Brain pericyte (primary cell): ENCODE measurements around the gene CFAP251.
A peak's percentile ranks its signal among the peaks of the same experiment; 100 is the strongest.

Source experiments
- DNase-seq: peaks from one replicate; pipeline ENCODE4 v3.0.0-alpha.2; 2012; ENCODE audit warnings: low read depth, low spot score

The CFAP251 gene

DNA sequence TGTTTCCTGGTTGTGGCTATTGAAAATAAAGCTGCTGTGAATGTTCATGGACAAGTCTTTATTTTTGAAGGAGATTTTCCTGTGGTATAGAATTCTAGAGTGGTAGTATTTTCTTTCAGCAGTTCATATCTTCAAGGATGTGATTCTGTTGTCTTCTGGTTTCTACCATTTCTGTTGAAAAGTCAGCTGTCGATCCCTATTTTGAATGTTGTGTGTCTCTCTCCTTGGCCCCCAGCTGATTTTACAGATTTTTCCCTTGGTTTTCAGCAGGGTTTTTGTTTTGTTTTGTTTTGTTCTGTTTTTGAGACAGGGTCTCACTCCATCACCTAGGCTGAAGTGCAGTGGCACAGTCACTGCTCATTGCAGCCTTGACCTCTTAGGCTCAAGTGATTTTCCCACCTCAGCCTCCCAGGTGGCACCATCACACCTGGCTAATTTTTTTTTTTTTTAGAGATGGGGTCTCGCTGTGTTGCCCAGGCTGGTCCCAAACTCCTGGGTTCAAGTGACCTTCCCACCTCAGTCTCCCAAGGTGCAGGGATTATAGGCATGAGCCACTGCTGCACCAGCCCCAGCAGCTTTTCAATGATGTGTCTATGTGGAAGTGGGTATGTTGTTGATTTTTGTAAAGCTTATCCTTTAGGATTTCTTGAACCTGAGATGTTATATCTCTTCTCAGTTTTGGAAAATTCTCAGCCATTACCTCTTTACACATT lies 28.1 kb downstream of the CFAP251 start:
- no peak for DNase-seq

DNA sequence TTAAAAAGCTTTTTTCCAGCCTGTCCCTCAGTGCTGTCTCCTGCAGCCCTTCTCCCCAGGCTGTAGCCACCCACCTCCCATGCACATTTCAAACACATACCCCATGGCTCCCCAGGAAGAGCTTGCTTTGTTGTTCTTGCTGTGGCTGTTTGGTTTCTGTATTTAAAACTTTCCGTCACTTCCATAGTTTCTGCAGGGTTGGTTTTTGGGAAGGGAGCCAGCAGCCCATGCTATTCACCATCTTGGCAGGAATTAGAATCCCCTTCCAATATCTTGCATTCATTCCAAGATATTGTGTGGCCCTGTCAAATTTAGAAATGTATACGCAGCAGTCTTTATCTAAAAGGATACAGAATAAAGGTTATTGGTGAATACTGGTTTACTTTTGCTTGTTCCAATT lies 29.6 kb downstream of the CFAP251 start:
- DNase-seq: no peak

DNA sequence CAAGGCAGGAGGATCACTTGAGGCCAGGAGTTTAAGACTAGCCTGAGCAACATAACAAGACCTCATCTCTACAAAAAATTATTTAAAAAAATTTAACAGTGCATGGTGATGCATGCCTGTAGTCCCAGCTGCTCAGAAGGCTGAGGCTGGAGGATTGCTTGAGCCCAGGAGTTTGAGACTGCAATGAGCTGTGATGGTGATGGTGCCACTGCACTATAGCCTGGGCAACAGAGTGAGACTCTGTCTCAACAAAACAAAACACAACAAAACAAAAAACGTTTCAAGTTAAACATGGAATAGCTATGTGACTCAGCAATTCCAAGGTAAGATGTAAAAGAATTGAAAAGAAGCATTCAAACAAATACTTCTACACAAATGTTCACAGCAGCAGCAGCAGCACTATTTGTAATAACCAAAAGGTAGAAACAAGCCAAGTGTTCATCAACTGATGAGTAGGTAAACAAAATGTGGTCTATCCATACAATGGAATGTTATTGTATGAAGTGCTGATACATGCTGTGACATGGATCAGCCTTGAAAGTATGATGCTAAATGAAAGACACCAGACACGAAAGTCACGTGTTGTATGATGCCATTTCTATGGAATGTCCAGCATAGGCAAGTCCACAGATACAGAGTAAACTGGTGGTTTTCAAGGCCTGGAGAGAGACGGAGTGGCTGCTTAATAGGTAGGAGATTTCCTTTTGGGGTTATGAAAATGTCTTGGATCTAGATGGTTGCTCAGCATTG lies 31.4 kb downstream of the CFAP251 start:
- DNase-seq: peak; percentile 53

DNA sequence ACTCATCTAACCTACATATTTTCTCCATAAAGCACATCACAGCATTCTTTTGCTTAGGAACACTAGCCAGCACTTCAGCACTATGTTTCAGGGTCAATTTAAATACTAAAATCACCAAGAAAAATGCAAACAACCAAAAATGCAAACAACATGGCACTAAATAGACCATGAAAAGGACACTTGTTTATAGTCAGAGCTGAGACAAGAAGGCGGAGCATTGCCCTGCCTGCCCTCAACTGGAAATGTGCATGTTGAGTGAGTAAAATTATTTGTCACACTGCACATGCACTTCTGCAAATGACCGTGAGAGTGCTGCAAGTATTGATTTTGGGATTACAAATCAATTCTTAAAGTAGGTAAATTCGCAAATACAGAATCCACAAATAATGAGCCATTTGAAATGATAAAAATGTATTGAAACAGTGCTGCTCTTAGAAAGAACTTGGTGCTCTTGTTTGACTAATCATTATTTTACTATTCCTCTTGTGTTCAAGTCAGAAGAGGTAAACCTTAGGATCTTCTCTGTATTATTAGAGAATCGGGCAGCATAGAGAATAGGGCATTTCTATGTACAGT lies 34.8 kb downstream of the CFAP251 start:
- no peak for DNase-seq

DNA sequence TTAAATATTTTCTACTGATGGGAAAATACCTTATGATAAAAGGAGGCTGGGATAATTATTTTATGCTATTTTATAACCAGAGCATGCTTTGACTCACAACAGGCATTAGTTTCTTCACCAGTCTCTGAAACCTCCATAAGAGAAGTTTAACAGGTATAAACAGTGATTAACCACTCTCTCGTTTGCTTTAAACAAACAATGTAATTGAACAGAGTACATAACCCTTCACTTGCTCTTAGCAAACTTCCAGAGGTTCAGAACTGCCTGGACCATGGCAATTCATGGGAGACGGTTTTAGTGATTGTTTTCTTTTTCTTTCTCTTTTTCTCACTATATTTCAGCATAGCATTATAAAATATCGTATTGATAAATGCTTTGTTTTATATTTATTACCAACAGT lies 35.3 kb downstream of the CFAP251 start:
- DNase-seq: no peak

DNA sequence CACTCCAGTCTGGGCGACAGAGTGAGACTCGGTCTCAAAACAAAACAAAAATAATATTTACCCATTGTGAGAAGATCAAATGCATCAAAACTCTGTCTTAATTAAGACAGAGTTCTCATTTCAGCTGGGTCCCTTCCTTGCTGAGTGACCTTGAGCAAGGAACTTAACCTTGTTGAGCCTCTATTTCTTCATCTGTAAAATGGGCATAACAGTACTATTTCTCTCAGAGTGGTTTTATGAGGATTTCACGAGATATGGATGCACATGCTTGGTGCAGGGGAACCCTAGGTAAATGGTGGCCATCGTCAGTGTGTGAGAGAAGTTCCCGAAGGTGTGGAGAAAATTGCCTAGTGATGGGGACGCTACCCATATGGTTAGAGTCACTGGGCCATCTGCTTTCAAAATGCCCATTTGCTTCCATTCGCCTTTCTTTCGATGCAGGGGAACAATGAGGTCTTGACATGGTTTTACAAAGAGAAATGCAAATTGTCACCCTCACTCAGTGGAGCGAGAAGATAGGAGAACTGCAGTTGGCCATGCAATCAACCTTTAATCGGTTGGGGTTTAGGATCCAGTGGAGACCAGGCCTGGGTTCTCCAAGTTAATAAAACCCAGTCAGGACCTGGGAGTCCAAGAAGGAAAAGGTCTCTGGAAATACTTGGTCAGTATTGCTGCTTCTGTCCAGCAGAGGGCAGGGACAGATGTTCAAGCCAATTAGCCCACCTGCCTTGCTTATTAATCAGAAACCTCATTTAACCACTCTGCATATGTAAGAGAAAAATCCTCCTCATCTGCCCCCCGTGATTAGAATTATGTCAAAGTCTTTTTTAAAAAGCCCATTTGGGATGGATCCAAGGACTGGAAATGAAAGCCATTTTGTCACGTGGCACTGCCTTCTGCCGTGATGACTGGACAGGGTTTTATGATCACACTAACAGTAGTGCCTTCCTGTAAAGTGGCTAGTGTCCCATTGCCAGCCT lies 37.2 kb downstream of the CFAP251 start:
- no peak for DNase-seq

DNA sequence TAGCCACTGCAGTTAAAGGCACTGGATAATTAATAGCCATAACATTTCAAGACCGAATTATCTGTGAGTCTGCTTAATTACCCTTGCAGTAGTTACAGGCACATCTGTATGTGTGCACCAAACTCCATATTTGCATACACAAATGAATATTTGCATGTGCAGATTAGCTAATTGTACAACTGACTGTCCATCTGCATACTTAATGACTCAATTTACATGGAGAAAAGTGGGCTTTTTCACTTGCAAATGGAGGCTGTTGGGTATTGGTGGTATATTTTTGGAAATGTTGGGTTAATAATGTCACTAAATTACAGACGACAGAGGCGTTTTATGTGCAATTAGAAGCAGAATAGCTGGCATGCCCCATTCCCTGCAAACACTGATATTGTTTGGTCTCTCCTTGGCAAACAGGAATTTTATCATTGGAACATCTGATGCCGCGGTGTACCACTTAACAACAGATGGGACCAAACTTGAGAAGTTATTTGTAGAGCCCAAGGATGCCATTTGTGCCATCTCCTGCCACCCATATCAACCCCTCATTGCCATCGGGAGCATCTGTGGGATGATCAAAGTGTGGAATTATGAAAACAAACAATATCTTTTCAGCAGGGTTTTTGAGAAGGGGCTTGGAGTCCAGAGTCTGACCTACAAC lies 39.6 kb downstream of the CFAP251 start:
- no peak for DNase-seq

DNA sequence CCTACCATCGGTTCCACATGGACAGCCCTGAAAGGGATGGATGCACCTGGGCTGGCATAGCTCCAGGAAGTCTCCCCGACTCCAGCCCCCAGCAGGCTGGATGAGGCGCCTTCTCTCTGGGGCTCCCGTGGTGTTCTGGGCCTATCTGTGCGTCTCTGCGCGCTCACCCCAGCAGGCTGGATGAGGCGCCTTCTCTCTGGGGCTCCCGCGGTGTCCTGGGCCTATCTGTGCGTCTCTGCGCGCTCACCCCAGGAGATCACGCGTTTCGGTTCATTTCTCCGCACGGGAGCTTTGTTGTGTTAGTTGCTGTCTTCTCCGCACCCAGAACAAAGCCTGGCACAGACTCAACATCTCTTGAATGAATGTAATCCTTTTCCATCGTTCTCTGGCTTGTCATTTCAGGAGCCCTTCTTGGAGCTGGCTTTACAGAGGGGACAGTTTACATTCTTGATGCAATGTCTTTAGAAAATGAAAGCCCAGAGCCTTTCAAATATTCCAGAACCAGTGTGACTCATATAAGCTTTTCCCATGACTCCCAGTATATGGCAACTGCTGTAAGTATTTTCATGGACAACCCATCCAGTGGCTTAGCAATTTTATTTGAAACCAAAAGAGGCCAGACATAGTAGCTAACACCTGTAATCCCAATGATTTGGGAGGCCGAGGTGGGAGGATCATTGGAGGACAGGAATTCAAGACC lies 40.3 kb downstream of the CFAP251 start:
- DNase-seq: no peak

DNA sequence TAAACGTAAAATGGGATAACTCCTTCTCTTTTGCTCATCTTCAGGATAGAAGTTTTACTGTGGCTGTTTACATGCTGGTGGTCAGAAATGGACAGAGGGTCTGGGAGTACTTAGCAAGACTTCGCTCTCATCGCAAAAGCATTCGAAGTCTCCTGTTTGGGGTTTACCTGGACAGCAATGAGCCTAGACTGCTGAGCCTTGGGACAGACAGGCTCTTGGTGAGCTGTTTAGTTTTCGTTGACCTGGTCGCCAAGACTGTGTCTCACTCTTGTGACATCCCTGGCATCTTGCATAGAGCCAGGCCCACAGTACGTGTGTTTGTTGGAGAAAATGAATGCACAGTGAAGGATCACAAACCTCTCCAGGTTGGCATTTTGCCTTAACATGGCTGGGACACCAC lies 42.1 kb downstream of the CFAP251 start:
- DNase-seq: no peak

DNA sequence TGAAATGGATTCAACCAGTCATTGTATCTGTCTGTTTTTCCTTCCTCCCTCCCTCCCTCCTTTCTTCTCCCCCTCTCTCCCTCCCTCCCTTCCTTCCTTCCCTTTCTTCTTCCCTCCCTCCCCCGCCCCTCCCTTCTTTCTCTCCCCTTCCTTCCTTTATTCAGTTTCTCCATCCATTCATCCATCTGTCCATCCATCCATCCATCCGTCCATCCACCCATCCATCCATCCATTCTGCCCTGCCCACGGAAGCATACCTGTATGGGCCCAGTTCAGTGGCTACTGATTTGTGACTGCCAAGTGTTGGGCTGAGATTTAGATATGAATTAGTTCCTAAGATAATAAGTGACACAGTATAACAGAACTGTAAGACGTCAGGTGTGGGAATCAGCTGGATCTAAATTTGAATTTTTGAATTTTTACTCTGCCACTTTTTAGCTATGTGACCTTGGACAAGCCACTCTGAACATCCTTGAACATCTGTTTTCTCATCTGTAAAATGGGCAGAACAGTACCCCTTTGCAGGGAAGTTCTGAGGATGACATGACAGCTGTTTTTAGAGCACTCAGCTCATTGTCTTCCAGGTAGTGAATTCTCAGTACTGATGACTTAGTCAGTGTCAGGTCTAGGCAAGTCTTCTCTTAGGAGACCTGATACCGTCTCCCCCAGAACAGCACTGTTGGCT lies 42.9 kb downstream of the CFAP251 start:
- DNase-seq: no peak

DNA sequence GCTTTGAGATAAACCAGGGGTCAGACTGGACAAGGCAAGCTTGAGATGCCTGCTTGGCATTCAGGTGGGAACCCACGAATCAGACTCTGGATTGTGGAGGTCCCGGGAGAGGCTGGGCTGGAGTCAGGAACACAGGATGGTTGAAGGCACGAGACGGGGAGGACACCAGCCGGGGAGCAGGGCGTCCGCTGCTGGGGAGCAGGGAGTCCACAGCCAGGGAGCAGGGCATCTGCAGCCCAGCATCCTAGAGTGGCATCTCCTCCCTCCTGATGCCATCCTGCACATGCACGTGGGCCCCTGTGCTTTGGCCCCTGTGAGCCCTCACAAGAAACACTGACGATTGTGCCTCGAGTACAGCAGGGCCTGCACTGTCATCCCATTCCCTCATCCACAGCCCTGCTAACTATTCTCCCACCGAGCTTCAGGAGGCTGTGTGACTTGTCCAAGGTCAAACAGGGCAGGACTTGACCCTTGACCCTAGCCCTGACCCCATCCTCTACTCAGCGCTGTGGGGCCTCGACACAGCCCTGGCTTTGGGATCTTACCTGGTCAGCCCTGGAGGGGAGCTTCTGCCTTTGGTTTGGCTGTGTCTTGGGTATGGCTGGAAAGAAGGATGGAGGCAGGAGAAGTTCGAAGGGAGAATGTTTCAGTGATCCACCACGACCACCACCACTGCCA lies 45.1 kb downstream of the CFAP251 start:
- no peak for DNase-seq

DNA sequence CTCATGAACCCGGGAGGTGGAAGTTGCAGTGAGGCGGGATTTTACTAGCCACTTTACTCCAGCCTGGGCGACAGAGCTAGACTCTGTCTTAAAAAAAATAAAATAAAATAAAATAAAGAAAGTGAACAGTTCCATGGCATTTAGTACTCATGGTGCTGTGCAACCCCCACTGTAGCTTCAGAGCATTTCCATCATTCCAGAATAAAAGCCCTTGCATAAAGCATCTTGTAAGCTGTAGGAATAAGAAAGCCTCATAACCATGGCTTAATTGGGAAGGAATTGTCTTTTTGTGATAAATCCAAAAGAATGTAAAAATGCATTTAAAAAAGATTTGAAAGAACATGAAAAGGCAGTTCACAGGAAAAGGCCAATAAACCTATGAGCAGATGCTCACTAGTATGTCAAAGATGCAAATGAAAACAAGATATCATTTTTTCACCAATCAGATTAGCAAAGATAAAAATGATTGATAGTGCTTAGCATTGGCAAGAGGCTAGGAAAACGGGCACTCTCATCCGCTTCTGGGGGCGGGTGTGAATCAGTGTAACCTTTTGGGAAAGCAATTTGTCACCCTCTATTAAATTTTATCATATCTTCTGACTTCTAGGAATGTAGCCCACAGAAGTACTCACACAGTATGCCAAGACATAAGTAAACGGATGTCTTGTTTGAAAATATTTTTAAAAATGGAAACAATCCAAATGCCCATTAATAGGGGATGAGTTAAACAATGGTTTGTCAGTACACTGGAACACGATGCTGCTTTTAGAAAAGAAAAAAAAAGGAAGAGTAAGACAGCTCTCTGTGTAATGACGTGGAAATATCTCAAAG lies 46.6 kb downstream of the CFAP251 start:
- no peak for DNase-seq

DNA sequence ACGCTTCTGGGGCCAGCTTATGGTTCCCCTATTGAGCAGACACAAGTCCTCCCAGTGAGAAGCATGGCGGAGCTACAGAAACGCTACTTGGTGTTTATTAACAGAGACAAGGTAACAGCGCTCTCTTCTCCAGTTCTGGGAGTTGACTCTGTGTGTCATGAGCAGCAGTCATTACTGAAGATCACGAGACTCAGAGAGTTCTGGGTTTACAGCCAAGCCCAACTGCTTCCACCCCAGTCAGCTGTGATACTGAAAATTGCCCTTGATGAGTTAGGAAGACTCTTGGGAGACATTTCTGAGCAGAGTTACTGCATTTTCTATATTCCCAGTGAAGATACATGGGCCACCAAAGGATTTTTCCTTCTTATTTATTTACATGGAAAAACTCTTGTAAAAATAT lies 48.6 kb downstream of the CFAP251 start:
- no peak for DNase-seq

DNA sequence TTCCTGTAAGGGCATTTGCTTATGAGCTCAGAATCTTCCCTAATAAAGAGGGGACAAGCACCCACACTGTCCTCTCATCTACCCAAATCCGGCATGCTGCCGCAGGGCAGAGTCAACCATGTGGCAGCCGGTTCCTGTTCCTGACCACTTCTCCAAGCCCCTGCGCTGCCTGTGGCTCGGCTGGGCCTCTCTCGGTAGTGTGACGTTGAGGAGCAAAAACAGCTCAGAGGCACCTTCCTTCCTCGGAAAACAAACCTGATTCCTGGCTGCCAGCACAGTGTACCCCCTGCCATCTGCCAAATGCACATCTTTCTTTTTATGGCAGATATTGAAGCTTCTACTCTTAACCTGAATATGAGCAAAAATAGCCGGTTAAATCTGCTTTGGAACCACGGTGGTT lies 50.5 kb downstream of the CFAP251 start:
- DNase-seq: no peak

DNA sequence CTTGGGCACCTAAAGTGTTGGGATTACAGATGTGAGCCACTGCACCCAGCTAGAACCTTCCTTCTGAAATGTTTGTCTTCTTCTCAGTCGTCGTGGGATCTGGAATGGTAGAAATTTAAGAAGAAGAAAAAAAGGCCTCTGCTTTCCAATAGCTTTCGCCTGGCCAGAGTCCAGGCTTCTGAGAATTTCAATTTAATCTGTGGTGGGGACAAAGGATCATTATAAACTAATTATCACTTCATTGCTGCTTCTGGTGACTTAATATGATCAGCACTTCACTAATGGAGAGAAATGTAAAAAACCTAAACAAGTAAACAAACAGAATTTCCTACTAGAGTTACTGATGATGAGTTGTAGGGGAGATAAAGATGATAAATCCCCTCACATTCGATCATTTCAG lies 51.3 kb downstream of the CFAP251 start:
- no peak for DNase-seq

DNA sequence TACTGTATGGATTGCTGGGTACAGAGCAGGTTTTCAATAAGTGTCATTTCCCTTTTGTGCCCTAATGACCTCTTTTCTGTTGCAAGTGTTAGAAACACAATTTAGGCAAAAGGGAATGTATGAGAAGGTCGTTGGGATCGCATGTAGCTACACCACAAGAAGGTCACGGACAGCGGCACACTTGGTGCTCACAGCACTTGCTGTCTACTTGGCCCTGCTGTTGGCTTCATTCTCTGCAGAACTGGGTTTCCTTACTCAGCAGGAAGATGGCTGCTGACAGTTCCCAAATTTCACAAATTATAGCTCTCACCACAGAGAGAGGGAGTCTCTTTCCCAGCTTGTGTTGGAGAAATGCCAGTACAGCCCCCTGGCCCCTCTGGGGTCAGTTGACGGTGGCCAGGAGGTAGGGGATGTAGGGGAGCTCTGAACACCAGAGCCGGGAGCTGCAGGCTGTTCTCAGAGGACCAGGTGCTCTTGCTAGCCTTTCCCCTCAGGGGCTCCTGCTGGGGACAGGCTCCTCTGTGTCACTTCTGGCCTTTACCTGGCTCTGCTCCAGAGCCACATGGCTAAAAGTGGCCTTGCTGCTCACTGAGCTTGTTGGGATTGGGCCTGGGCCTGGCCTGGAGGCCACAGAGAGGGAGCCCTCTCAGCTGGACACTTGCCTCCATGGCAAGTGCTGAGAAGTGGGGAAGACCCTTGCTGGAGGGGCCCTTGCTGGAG lies 52.3 kb downstream of the CFAP251 start:
- DNase-seq: no peak

DNA sequence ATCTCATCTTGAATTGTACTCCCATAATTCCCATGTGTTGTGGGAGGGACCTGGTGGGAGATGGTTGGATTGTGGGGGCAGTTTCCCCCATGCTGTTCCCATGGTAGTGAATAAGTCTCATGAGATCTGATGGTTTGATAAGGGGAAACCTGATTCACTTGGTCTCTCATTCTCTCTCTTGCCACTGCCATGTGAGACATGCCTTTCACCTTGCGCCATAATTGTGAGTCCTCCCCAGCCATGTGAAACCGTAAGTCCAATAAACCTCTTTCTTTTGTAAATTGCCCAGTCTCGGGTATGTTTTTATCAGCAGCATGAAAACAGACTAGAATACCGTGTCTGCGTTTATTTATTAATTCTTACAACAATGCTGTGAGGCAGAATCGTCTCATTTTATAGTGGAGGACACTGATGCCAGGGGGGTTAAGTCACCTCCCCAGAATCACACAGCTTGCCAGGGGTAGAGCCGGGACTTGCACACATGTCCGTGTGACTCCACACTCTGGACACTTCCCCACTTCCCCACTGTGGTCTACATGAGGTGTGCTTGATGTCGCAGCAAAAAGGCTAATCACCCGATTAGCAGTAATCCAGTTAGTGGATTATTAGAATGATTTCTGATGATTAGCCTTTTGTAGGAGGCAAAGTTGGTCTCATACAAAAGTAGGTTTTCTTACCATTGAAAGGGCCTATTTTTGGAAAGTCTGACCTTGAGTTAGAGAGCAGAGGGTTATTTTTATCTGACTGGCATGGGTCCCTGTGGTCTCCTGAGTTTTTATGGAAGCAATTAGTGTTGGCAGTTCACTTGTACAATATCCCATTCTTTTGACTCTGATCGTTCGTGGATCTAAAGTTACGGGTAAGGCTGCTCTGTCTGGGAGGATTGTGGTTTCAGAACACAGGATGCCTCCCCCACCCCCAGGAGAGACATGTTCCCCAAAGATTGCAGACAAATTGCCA lies 55.9 kb downstream of the CFAP251 start:
- DNase-seq: no peak
